Measurements from ENCODE around the gene NCKAP5L. TPM values are rescaled to one million over a fixed set of nuclear protein-coding genes. Genes with fewer than 3 reads are reported as not detected.

Gene NCKAP5L
- total RNA-seq, 1 donor from 2014 or later, result 3.8 TPM

Other genes with a start within 250 kb of the NCKAP5L start
- gene FAM186B, start 222.8 kb downstream of the NCKAP5L start, total RNA-seq, result 0.29 and 0.62 TPM in 2 replicates
- 10.4 and 12.7 TPM in 2 replicates for gene PRPF40B, start 204.9 kb downstream of the NCKAP5L start, total RNA-seq
- 43.0 and 46.1 TPM in 2 replicates for gene FMNL3, start 121.0 kb downstream of the NCKAP5L start, total RNA-seq
- gene TMBIM6, start 86.9 kb downstream of the NCKAP5L start, total RNA-seq, result 382 and 393 TPM in 2 replicates
- 3.6 and 4.0 TPM in 2 replicates for gene BCDIN3D, start 14.7 kb upstream of the NCKAP5L start, total RNA-seq
- 0.49 and 0.64 TPM in 2 replicates for gene FAIM2, start 75.5 kb upstream of the NCKAP5L start, total RNA-seq
- not detected in 2 replicates for gene AQP2, start 122.3 kb upstream of the NCKAP5L start, total RNA-seq
- gene AQP5, start 133.5 kb upstream of the NCKAP5L start, total RNA-seq, result not detected in 2 replicates
- not detected in 2 replicates for gene AQP6, start 144.5 kb upstream of the NCKAP5L start, total RNA-seq
- gene RACGAP1, start 197.1 kb upstream of the NCKAP5L start, total RNA-seq, result 68.1 and 71.2 TPM in 2 replicates
- gene ASIC1, start 229.2 kb upstream of the NCKAP5L start, total RNA-seq, result 10.2 and 11.2 TPM in 2 replicates